GM19328 (cell line): Measurements from ENCODE around the gene MAP2K4.
"Not testable (repeated sequence)": the region's sequence is repeated elsewhere in the genome, so short reads cannot be mapped to it uniquely, and the experiment has no call there.

Source experiments
- ATAC-seq: cut with Tn5 transposase; IDR thresholded peaks from one replicate; pipeline ENCODE4 v1.9.1; 2021; ENCODE audit warnings: mild to moderate bottlenecking, moderate library complexity; ENCODE audit not compliant: unreplicated experiment

The MAP2K4 gene

DNA sequence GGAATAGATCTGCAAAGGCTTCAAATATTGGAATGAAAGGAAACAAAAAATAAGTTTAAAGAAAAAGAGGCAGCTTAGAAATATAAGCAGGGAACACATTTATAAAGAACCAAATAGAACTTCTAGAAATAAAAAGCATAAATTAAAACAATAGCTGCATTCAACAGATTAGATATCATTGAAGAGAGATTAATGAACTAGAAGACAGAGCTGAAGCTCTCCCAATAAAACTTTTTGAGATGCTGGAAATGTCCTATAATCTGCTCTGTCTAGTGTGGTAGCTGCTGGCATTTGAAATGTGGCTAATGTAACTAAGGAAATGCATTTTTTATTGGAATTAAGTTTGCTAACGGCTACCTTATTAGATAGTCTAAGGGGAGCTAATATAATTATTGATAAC is 115.6 kb downstream of the MAP2K4 start:
- no peak for ATAC-seq

DNA sequence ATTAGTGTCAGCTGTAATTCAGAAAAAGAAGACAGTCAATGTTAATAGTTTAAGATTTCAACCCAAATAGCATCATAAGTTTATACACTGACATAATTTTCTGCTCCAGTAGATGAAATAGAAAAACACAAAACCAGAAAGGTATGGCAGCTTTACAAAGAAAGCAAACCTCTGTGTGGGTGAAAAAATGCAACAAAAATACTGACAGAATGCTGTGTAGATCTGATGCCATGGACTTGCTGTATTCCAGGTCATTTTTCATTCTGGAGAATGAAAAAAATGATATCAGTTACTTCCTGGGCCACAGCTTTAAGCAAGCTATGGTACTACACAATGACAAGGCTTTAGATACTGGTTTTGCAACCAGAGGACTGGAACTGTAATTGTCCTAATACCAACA is 116.0 kb downstream of the MAP2K4 start:
- ATAC-seq = no peak

- ATAC-seq = no peak
These were observed 117.2 kb downstream of the MAP2K4 start for GRCh38 chr17:12137859-12138258.

GRCh38 chr17:12140685-12141084 is 120.0 kb downstream of the MAP2K4 start:
- ATAC-seq = no peak

GRCh38 chr17:12162187-12162586 is 141.5 kb downstream of the MAP2K4 start:
- ATAC-seq = not testable (repeated sequence)

DNA sequence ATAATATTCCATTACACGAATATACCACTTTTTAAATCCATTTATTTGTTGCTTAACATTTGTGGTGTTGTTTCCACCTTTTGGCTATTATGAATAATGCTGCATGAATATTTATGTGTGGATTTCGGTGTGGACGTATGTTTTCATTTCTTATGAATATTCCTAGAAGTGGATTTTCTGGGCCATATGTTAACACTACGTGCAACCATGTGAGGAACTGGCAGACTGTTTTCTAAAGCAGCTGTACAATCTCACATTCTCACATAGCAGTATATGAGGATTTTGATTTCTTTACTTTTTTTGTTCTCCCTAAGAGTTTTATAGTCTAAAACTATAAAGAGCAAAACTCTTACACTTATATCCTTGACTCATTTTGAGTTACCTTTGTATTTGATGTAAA is 143.4 kb downstream of the MAP2K4 start:
- no peak for ATAC-seq

DNA sequence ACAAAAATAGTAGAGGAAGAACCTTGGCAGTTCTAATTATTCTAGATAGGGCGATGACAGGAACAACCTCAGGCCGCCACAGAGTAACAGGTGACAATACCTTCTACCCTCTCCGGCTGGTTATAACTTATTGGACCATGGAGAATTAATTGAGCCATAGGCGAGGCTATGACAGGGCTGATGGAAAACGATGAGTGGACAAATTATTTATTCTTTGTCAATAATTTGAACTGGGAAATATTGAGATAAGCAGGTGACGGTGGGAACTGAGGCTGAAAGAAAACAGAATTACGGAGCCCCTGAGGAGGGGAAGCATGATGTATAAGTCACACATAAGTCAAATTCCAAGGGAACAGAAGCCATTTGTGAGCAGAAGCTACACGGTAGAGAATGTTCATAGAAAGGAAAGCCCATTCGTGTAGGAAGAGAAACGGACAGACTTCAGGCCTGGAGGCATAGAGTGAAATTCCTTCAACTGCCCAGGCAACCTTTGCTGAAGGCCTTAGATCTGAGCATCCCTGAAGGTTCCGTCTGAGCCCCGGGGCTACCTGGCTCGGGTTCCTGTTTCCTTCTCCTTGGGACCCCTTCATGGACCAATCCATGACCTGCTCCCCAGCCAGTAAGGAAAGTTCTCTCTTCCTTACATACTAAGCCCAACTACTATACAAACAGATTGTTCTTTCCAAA is 158.1 kb downstream of the MAP2K4 start:
- no peak for ATAC-seq

DNA sequence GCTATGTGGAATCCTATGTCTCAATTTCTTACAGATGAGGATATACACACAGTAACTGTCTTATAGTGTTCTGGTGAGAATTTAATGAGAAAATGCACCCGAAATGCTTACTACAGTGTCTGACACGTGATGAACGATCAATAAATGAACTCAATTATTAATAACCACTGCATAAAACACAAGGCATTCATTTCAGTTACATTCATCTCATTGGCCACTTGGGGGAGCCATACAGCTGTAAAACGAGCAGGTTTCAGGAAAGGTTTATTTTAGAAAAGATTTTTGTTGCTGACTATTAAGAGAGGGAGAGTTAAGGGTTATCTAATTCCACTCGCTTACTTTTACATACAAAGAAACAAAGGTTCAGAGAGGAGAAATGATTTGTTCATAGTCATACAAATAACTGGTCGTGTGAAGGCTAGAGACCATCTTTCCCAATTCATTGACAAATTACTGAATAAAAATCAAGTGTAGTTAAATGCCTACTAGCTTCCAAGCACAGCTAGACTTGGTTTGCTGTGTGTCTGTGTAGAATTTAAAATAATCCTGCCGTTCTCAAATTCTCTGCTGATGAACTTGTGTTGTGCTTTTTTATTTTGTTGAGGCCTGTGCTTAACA is 160.1 kb downstream of the MAP2K4 start:
- ATAC-seq = no peak

GRCh38 chr17:12187658-12188057 is 167.0 kb downstream of the MAP2K4 start:
- ATAC-seq = no peak

DNA sequence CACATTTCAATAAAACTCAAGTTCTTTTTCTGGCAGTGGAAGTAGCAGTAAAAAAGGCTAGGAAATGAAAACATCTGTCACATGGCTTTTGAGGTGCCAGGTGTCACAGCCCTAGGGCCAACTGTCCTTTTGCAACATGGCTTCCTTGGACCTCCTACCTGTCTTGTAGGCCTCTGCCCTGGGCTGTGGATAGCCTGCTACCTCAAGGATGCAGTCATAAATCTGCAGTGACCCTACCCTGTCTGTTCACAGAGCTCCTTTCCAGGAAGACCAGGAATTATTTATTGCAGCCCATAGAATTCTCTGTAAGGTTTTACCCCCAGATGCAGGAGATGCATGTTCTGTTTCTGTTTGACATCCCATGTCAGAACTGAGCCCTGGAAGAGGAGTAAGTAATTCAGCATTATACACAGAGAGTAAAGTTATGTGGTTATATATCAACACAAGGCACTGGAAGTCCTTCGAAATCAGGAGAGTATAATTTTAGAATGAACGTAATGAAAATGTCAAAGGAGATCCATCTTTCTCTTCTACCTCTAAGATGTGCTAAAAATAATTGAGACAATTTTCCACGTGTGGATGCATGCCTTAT is 172.6 kb downstream of the MAP2K4 start:
- ATAC-seq = no peak
